ENCODE data around the gene SIAE.
A peak's percentile ranks its signal among the peaks of the same experiment; 100 is the strongest.

The SIAE gene

GRCh38 chr11:124681421-124681820 is 7.9 kb upstream of the SIAE start:
- DNase-seq (ENCODE audit: low read depth): no peak
- TF ChIP-seq CTCF (conservative IDR thresholded peaks at IDR 0.05; ENCODE audit: low read depth, low read length): no peak
- no peak overlapping the region for H3K4me3 ChIP-seq (ENCODE audit: low read depth, low read length)

GRCh38 chr11:124678416-124678815 is 4.9 kb upstream of the SIAE start:
- no peak overlapping the region for H3K4me3 ChIP-seq (ENCODE audit: low read depth, low read length)
- DNase-seq (ENCODE audit: low read depth): no peak
- TF ChIP-seq CTCF (conservative IDR thresholded peaks at IDR 0.05; ENCODE audit: low read depth, low read length): no peak

GRCh38 chr11:124676386-124676785 is 2.8 kb upstream of the SIAE start:
- H3K4me3 ChIP-seq (ENCODE audit: low read depth, low read length): no peak overlapping the region
- peak; percentile 78 for DNase-seq (ENCODE audit: low read depth)
- no peak for TF ChIP-seq CTCF (conservative IDR thresholded peaks at IDR 0.05; ENCODE audit: low read depth, low read length)

GRCh38 chr11:124674571-124674970 is 1.0 kb upstream of the SIAE start:
- no peak for TF ChIP-seq CTCF (conservative IDR thresholded peaks at IDR 0.05; ENCODE audit: low read depth, low read length)
- DNase-seq (ENCODE audit: low read depth): no peak
- H3K4me3 ChIP-seq (ENCODE audit: low read depth, low read length): peak overlapping the region; percentile 81

GRCh38 chr11:124674168-124674517 is 604 bp upstream of the SIAE start:
- peak overlapping the region; percentile 81 for H3K4me3 ChIP-seq (ENCODE audit: low read depth, low read length)
- no peak for DNase-seq (ENCODE audit: low read depth)
- TF ChIP-seq CTCF (conservative IDR thresholded peaks at IDR 0.05; ENCODE audit: low read depth, low read length): no peak

GRCh38 chr11:124672536-124673215 is 863 bp downstream of the SIAE start:
- no peak for TF ChIP-seq CTCF (conservative IDR thresholded peaks at IDR 0.05; ENCODE audit: low read depth, low read length)
- H3K4me3 ChIP-seq (ENCODE audit: low read depth, low read length): peak overlapping the region; percentile 81
- DNase-seq (ENCODE audit: low read depth): no peak

- DNase-seq (ENCODE audit: low read depth): no peak
- no peak overlapping the region for H3K4me3 ChIP-seq (ENCODE audit: low read depth, low read length)
These were observed 2.8 kb downstream of the SIAE start for GRCh38 chr11:124670732-124671131.

More at GRCh38 chr11:124670732-124671131, 2.8 kb downstream of the SIAE start:
- no peak for TF ChIP-seq CTCF (conservative IDR thresholded peaks at IDR 0.05; ENCODE audit: low read depth, low read length)
